HEK293 (cell line): ENCODE measurements around the gene DGKZ.

Experiments used
- EGR2 ChIP-seq: fragments of 450-650 bp; formaldehyde crosslinking; IDR thresholded peaks from 2 replicates; pipeline ENCODE4 v1.5.1; 2016; ENCODE audit warnings: low read depth, missing biosample characterization, missing genetic modification characterization
- HOXC10 ChIP-seq: sonication (generic); formaldehyde crosslinking; IDR thresholded peaks from 2 replicates; pipeline ENCODE4 v1.8.1; 2023; ENCODE audit warnings: mild to moderate bottlenecking, missing genetic modification reagents
- PBX3 ChIP-seq: sonication (generic); formaldehyde crosslinking; IDR thresholded peaks from 2 replicates; pipeline ENCODE4 v1.8.1; 2022; ENCODE audit warnings: mild to moderate bottlenecking, moderate library complexity, missing genetic modification reagents
- SCRT1 ChIP-seq: fragments of 450-650 bp; formaldehyde crosslinking; IDR thresholded peaks from 2 replicates; pipeline ENCODE4 v1.5.1; 2016; ENCODE audit warnings: missing biosample characterization, missing genetic modification characterization, borderline replicate concordance
- ZBTB21 ChIP-seq: fragments of 450-650 bp; formaldehyde crosslinking; IDR thresholded peaks from 2 replicates; pipeline ENCODE4 v1.5.1; 2017; ENCODE audit warnings: missing biosample characterization, missing genetic modification characterization
- ZBTB7A ChIP-seq: fragments of 450-650 bp; formaldehyde crosslinking; IDR thresholded peaks from 2 replicates; pipeline ENCODE4 v1.5.1; 2016; ENCODE audit warnings: low read depth, missing biosample characterization, missing genetic modification characterization
- ZFP3 ChIP-seq: fragments of 450-650 bp; formaldehyde crosslinking; IDR thresholded peaks from 2 replicates; pipeline ENCODE4 v1.5.1; 2016; ENCODE audit warnings: low read depth, missing biosample characterization, missing genetic modification characterization
- ZNF501 ChIP-seq: fragments of 450-650 bp; formaldehyde crosslinking; IDR thresholded peaks from 2 replicates; pipeline ENCODE4 v1.5.1; 2016; ENCODE audit warnings: missing biosample characterization, missing genetic modification characterization
- ZNF792 ChIP-seq: fragments of 450-650 bp; formaldehyde crosslinking; IDR thresholded peaks from 2 replicates; pipeline ENCODE4 v1.5.1; 2016; ENCODE audit warnings: missing biosample characterization, missing genetic modification characterization
- ZNF830 ChIP-seq: fragments of 450-650 bp; IDR thresholded peaks from 2 replicates; pipeline ENCODE4 v1.5.0; 2018; ENCODE audit warnings: missing biosample characterization, missing genetic modification characterization, low read depth, mild to moderate bottlenecking, moderate library complexity
- TF ChIP-seq, protein P1 (sequence below): fragments of 450-650 bp; formaldehyde crosslinking; conservative IDR thresholded peaks from 2 replicates; pipeline ENCODE4 v1.5.1; 2016; ENCODE audit warnings: low read depth, missing biosample characterization, missing genetic modification characterization
- TF ChIP-seq, protein P2 (sequence below): fragments of 450-650 bp; formaldehyde crosslinking; optimal IDR thresholded peaks from 2 replicates; pipeline ENCODE3; 2016; ENCODE audit warnings: missing biosample characterization, mild to moderate bottlenecking, missing genetic modification characterization
- TF ChIP-seq, protein P3 (sequence below): fragments of 450-650 bp; formaldehyde crosslinking; IDR thresholded peaks from 2 replicates; pipeline ENCODE4 v1.5.1; 2017; ENCODE audit warnings: missing biosample characterization, missing genetic modification characterization
- TF ChIP-seq, protein P4 (sequence below): fragments of 450-650 bp; formaldehyde crosslinking; IDR thresholded peaks from 2 replicates; pipeline ENCODE4 v1.5.1; 2017; ENCODE audit warnings: missing biosample characterization, missing genetic modification characterization

Gene DGKZ

GRCh38 chr11:46389450-46390330, 42.4 kb downstream of the DGKZ start (continued):
- TF ChIP-seq, protein P1, sequence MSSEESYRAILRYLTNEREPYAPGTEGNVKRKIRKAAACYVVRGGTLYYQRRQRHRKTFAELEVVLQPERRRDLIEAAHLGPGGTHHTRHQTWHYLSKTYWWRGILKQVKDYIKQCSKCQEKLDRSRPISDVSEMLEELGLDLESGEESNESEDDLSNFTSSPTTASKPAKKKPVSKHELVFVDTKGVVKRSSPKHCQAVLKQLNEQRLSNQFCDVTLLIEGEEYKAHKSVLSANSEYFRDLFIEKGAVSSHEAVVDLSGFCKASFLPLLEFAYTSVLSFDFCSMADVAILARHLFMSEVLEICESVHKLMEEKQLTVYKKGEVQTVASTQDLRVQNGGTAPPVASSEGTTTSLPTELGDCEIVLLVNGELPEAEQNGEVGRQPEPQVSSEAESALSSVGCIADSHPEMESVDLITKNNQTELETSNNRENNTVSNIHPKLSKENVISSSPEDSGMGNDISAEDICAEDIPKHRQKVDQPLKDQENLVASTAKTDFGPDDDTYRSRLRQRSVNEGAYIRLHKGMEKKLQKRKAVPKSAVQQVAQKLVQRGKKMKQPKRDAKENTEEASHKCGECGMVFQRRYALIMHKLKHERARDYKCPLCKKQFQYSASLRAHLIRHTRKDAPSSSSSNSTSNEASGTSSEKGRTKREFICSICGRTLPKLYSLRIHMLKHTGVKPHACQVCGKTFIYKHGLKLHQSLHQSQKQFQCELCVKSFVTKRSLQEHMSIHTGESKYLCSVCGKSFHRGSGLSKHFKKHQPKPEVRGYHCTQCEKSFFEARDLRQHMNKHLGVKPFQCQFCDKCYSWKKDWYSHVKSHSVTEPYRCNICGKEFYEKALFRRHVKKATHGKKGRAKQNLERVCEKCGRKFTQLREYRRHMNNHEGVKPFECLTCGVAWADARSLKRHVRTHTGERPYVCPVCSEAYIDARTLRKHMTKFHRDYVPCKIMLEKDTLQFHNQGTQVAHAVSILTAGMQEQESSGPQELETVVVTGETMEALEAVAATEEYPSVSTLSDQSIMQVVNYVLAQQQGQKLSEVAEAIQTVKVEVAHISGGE (tag by site-specific recombination), result no peak
- TF ChIP-seq ZBTB21 (tag by site-specific recombination) (no peak), ZBTB7A (tag by site-specific recombination) (no peak), HOXC10 (CRISPR knock-in tag) (no peak), PBX3 (CRISPR knock-in tag) (0 out of 2 replicates have a peak, but pooled peaks have one; percentile 25), ZNF501 (tag by site-specific recombination) (peak; percentile 85), EGR2 (tag by site-specific recombination) (peak; percentile 53), SCRT1 (tag by site-specific recombination) (no peak), ZNF792 (tag by site-specific recombination) (no peak), ZNF830 (tag by site-specific recombination) (no peak), ZFP3 (tag by site-specific recombination) (no peak)
- TF ChIP-seq, protein P2, sequence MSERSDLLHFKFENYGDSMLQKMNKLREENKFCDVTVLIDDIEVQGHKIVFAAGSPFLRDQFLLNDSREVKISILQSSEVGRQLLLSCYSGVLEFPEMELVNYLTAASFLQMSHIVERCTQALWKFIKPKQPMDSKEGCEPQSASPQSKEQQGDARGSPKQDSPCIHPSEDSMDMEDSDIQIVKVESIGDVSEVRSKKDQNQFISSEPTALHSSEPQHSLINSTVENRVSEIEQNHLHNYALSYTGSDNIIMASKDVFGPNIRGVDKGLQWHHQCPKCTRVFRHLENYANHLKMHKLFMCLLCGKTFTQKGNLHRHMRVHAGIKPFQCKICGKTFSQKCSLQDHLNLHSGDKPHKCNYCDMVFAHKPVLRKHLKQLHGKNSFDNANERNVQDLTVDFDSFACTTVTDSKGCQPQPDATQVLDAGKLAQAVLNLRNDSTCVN (tag by site-specific recombination), result peak; percentile 92
- TF ChIP-seq, protein P3, sequence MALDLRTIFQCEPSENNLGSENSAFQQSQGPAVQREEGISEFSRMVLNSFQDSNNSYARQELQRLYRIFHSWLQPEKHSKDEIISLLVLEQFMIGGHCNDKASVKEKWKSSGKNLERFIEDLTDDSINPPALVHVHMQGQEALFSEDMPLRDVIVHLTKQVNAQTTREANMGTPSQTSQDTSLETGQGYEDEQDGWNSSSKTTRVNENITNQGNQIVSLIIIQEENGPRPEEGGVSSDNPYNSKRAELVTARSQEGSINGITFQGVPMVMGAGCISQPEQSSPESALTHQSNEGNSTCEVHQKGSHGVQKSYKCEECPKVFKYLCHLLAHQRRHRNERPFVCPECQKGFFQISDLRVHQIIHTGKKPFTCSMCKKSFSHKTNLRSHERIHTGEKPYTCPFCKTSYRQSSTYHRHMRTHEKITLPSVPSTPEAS, result peak; percentile 78
- TF ChIP-seq, protein P4, sequence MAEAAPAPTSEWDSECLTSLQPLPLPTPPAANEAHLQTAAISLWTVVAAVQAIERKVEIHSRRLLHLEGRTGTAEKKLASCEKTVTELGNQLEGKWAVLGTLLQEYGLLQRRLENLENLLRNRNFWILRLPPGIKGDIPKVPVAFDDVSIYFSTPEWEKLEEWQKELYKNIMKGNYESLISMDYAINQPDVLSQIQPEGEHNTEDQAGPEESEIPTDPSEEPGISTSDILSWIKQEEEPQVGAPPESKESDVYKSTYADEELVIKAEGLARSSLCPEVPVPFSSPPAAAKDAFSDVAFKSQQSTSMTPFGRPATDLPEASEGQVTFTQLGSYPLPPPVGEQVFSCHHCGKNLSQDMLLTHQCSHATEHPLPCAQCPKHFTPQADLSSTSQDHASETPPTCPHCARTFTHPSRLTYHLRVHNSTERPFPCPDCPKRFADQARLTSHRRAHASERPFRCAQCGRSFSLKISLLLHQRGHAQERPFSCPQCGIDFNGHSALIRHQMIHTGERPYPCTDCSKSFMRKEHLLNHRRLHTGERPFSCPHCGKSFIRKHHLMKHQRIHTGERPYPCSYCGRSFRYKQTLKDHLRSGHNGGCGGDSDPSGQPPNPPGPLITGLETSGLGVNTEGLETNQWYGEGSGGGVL, result peak; percentile 51; the same call in 1 of the 2 replicates
